ENCODE measurements around the gene ANKRD23. TPM values are rescaled to one million over a fixed set of nuclear protein-coding genes. Genes with fewer than 3 reads are reported as not detected.

Gene ANKRD23
- total RNA-seq, 2 experiments from 2014 or later: 6.2 to 10.4 TPM

- no peaks in the 10 kb centered on the region for H3K27me3 Mint-ChIP-seq
- no peaks in the 10 kb centered on the region for H3K9me3 ChIP-seq (ENCODE audit: control insufficient read depth in 1 of 2, insufficient read depth in 1 of 2, low read length in 2 of 2)
- no peak overlapping the region for H3K4me3 ChIP-seq (ENCODE audit: low read length)
- no peak overlapping the region for H3K27ac ChIP-seq (ENCODE audit: low read depth in 1 of 2, low read length in 2 of 2)
- H3K4me1 Mint-ChIP-seq (ENCODE audit: low read depth): peaks cover 53% of the 10 kb centered on the region
- peak overlapping the region; percentile 92 for H3K4me3 Mint-ChIP-seq
- H3K36me3 ChIP-seq (ENCODE audit: insufficient read depth, low read length): peaks cover 36% of the 10 kb centered on the region
- TF ChIP-seq CTCF (IDR thresholded peaks at IDR 0.05): no peak
- POLR2A ChIA-PET: interaction anchor here (1.5 to 6.5 kb wide), 8 partner anchors 9 to 254 kb away, joined by 3 to 116 read pairs (median 25); partner anchors contain the start of genes ANKRD36 and SEMA4C
- no peaks in the 10 kb centered on the region for H3K9me3 Mint-ChIP-seq
- H3K27ac Mint-ChIP-seq: peak overlapping the region; percentile 74
- ATAC-seq (ENCODE audit: poor library complexity) (no peak), DNase-seq (peak in 1 of 14 experiments; percentile 33)
- H3K27me3 ChIP-seq (ENCODE audit: control insufficient read depth in 1 of 2, insufficient read depth in 2 of 2, low read length in 2 of 2): no peaks in the 10 kb centered on the region
- H3K36me3 Mint-ChIP-seq (ENCODE audit: low read depth): peaks cover 47% of the 10 kb centered on the region
- intact Hi-C loops (cut with DNase I, micrococcal nuclease): loop anchor here (5.0 kb wide), 3 partner anchors 42 to 253 kb away; partner anchors contain the start of genes CNNM3 (in 2 of the 2) and ANKRD36 (in 1 of the 2)
- CTCF ChIA-PET: interaction anchor here (1.7 to 3.3 kb wide), 7 partner anchors 9 to 254 kb away, joined by 14 to 72 read pairs (median 40); partner anchors contain the start of gene ANKRD36
- H3K4me1 ChIP-seq (ENCODE audit: insufficient read depth, low read length): peaks cover 51% of the 10 kb centered on the region
These were observed 15.4 kb upstream of the ANKRD23 start for GRCh38 chr2:96859099-96859649.

- intact Hi-C loops (cut with DNase I, micrococcal nuclease): loop anchor here (1.0 to 5.0 kb wide), 8 partner anchors 41 to 254 kb away; partner anchors contain the start of genes CNNM3 (in 2 of the 2), ANKRD36 (in 1 of the 2) and KANSL3 (in 1 of the 2)
- H3K4me3 Mint-ChIP-seq: peak within 1 kb of the TSS; percentile 92
- Histone ChIP-seq H3K4me1 (ENCODE audit: insufficient read depth, low read length) (peaks cover 51% of the 10 kb centered on the region), H3K9me3 (ENCODE audit: control insufficient read depth in 1 of 2, insufficient read depth in 1 of 2, low read length in 2 of 2) (no peaks in the 10 kb centered on the region), H3K36me3 (ENCODE audit: insufficient read depth, low read length) (peaks cover 34% of the 10 kb centered on the region), H3K27me3 (ENCODE audit: control insufficient read depth in 1 of 2, insufficient read depth in 2 of 2, low read length in 2 of 2) (no peaks in the 10 kb centered on the region), H3K27ac (ENCODE audit: low read depth in 1 of 2, low read length in 2 of 2) (peak within 1 kb of the TSS; percentile 65 to 66), H3K4me3 (ENCODE audit: low read length) (peak within 1 kb of the TSS; percentile 94)
- ChIA-PET POLR2A (interaction anchor here (0.6 to 6.5 kb wide), 41 partner anchors 9 to 854 kb away, joined by 3 to 116 read pairs (median 5); partner anchors contain the start of genes ANKRD23, ANKRD36, ARID5A and CNNM3), CTCF (interaction anchor here (0.6 to 3.3 kb wide), 40 partner anchors 9 to 255 kb away, joined by 3 to 72 read pairs (median 6); partner anchors contain the start of genes ANKRD23, ANKRD36, CNNM3 and CNNM4)
- no peaks in the 10 kb centered on the region for H3K27me3 Mint-ChIP-seq
- peak within 1 kb of the TSS; percentile 74 for H3K27ac Mint-ChIP-seq
- peaks cover 50% of the 10 kb centered on the region for H3K4me1 Mint-ChIP-seq (ENCODE audit: low read depth)
- H3K36me3 Mint-ChIP-seq (ENCODE audit: low read depth): peaks cover 51% of the 10 kb centered on the region
- TF ChIP-seq CTCF (IDR thresholded peaks at IDR 0.05): peak; percentile 93
- no peaks in the 10 kb centered on the region for H3K9me3 Mint-ChIP-seq
- DNase-seq (peak; percentile 96 to 100 (median 97)), ATAC-seq (ENCODE audit: poor library complexity) (peak; percentile 91)
These were observed 14.0 kb upstream of the ANKRD23 start, which contains the start of gene ANKRD39 for GRCh38 chr2:96857667-96858372. TSS of gene ANKRD39 (minus strand) at chr2:96858016. CDS start at chr2:96857987, 29 bp downstream.

All from CD4-positive, alpha-beta T cell (primary cell).